ENCODE data around the gene CPM. TPM values are rescaled to one million over a fixed set of nuclear protein-coding genes. Genes with fewer than 3 reads are reported as not detected.
"Not testable (repeated sequence)": the region's sequence is repeated elsewhere in the genome, so short reads cannot be mapped to it uniquely, and the experiment has no call there.

Gene CPM
- total RNA-seq, 1 donor from 2014 or later = 2.2 TPM

GRCh38 chr12:68815928-68816800 is 116.8 kb downstream of the CPM start:
- Mint-ChIP-seq H3K4me1 (peaks cover 20% of the 10 kb centered on the region), H3K4me3 (no peak overlapping the region), H3K9me3 (no peaks in the 10 kb centered on the region), H3K27me3 (ENCODE audit: low read depth) (no peaks in the 10 kb centered on the region), H3K27ac (peak overlapping the region; percentile 79), H3K36me3 (peaks cover 32% of the 10 kb centered on the region)
- TF ChIP-seq, protein P1, sequence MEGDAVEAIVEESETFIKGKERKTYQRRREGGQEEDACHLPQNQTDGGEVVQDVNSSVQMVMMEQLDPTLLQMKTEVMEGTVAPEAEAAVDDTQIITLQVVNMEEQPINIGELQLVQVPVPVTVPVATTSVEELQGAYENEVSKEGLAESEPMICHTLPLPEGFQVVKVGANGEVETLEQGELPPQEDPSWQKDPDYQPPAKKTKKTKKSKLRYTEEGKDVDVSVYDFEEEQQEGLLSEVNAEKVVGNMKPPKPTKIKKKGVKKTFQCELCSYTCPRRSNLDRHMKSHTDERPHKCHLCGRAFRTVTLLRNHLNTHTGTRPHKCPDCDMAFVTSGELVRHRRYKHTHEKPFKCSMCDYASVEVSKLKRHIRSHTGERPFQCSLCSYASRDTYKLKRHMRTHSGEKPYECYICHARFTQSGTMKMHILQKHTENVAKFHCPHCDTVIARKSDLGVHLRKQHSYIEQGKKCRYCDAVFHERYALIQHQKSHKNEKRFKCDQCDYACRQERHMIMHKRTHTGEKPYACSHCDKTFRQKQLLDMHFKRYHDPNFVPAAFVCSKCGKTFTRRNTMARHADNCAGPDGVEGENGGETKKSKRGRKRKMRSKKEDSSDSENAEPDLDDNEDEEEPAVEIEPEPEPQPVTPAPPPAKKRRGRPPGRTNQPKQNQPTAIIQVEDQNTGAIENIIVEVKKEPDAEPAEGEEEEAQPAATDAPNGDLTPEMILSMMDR (IDR thresholded peaks at IDR 0.05; ENCODE audit: unreplicated experiment) = no peak
- DNase-seq (ENCODE audit: low spot score in 2 of 2, unreplicated experiment in 2 of 2) = no peak

- Mint-ChIP-seq H3K9me3 (no peaks in the 10 kb centered on the region), H3K4me3 (no peak overlapping the region), H3K27ac (peak overlapping the region; percentile 50), H3K36me3 (peaks cover 31% of the 10 kb centered on the region), H3K4me1 (peaks cover 26% of the 10 kb centered on the region), H3K27me3 (ENCODE audit: low read depth) (no peaks in the 10 kb centered on the region)
- TF ChIP-seq, protein P1 (IDR thresholded peaks at IDR 0.05; ENCODE audit: unreplicated experiment) = no peak
- no peak for DNase-seq (ENCODE audit: low spot score in 2 of 2, unreplicated experiment in 2 of 2)
Observed at GRCh38 chr12:68815232-68815927, 117.6 kb downstream of the CPM start.

GRCh38 chr12:68814490-68815231 is 118.3 kb downstream of the CPM start:
- TF ChIP-seq, protein P1 (IDR thresholded peaks at IDR 0.05; ENCODE audit: unreplicated experiment) = no peak
- no peak overlapping the region for H3K4me3 Mint-ChIP-seq
- peak overlapping the region; percentile 50 for H3K27ac Mint-ChIP-seq
- DNase-seq (ENCODE audit: low spot score in 2 of 2, unreplicated experiment in 2 of 2) = no peak
- H3K27me3 Mint-ChIP-seq (ENCODE audit: low read depth) = no peaks in the 10 kb centered on the region
- H3K4me1 Mint-ChIP-seq = peaks cover 26% of the 10 kb centered on the region
- no peaks in the 10 kb centered on the region for H3K9me3 Mint-ChIP-seq
- peaks cover 28% of the 10 kb centered on the region for H3K36me3 Mint-ChIP-seq

GRCh38 chr12:68813242-68813593 is 119.8 kb downstream of the CPM start:
- peaks cover 23% of the 10 kb centered on the region for H3K36me3 Mint-ChIP-seq
- H3K9me3 Mint-ChIP-seq = no peaks in the 10 kb centered on the region
- no peak for DNase-seq (ENCODE audit: low spot score in 2 of 2, unreplicated experiment in 2 of 2)
- peak overlapping the region; percentile 64 for H3K27ac Mint-ChIP-seq
- TF ChIP-seq, protein P1 (IDR thresholded peaks at IDR 0.05; ENCODE audit: unreplicated experiment) = no peak
- no peaks in the 10 kb centered on the region for H3K27me3 Mint-ChIP-seq (ENCODE audit: low read depth)
- peak overlapping the region; percentile 4 for H3K4me3 Mint-ChIP-seq
- peaks cover 33% of the 10 kb centered on the region for H3K4me1 Mint-ChIP-seq

- Mint-ChIP-seq H3K4me1 (peaks cover 33% of the 10 kb centered on the region), H3K4me3 (peak overlapping the region; percentile 4), H3K36me3 (peaks cover 23% of the 10 kb centered on the region), H3K9me3 (no peaks in the 10 kb centered on the region), H3K27me3 (ENCODE audit: low read depth) (no peaks in the 10 kb centered on the region), H3K27ac (peak overlapping the region; percentile 64)
- no peak for DNase-seq (ENCODE audit: low spot score in 2 of 2, unreplicated experiment in 2 of 2)
- TF ChIP-seq, protein P1 (IDR thresholded peaks at IDR 0.05; ENCODE audit: unreplicated experiment) = no peak
Observed at GRCh38 chr12:68812553-68813241, 120.3 kb downstream of the CPM start.

GRCh38 chr12:68811573-68811972 is 121.4 kb downstream of the CPM start:
- DNase-seq (ENCODE audit: low spot score in 2 of 2, unreplicated experiment in 2 of 2); H3K9me3 Mint-ChIP-seq; H3K27me3 Mint-ChIP-seq (ENCODE audit: low read depth): not testable (repeated sequence)
- peak overlapping the region; percentile 31 for H3K4me3 Mint-ChIP-seq
- H3K27ac Mint-ChIP-seq = peak overlapping the region; percentile 50
- peaks cover 36% of the 10 kb centered on the region for H3K4me1 Mint-ChIP-seq
- H3K36me3 Mint-ChIP-seq = peaks cover 16% of the 10 kb centered on the region

GRCh38 chr12:68810027-68810389 is 123.0 kb downstream of the CPM start:
- not testable (repeated sequence) for H3K9me3 Mint-ChIP-seq; DNase-seq (ENCODE audit: low spot score in 2 of 2, unreplicated experiment in 2 of 2); H3K27me3 Mint-ChIP-seq (ENCODE audit: low read depth); H3K27ac Mint-ChIP-seq
- Mint-ChIP-seq H3K4me3 (peak overlapping the region; percentile 89), H3K36me3 (peaks cover 12% of the 10 kb centered on the region), H3K4me1 (peaks cover 32% of the 10 kb centered on the region)
